Activated T-helper 1 cell treated with anti-CD3 and anti-CD28 coated beads, Interleukin-2, amount 50 U/mL, for 16 hours (primary cell): ENCODE data around the gene LILRB4.
"Not testable (repeated sequence)": the region's sequence is repeated elsewhere in the genome, so short reads cannot be mapped to it uniquely, and the experiment has no call there.

Source experiments
- DNase-seq, 2 donors: peaks; one replicate each; pipeline ENCODE4 v3.0.0-alpha.2; 2020; ENCODE audit warnings: low read depth in 1 of 2, low spot score in 1 of 2

Gene LILRB4

GRCh38 chr19:54691582-54692297 is 29.0 kb downstream of the LILRB4 start:
- DNase-seq, result no peak

DNA sequence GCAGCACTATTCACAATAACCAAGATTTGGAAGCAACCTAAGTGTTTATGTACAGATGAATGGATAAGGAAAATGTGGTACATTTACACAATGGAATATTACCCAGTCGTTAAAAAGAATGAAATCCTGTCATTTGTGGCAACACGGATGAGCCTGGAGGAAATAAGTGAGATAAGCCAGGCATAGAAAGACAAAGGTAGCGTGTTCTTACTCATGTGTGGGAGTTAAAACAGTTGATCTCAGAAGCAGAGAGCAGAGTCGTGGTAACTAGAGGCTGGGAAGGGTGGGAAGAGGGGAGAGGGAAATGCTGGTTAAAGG is 29.5 kb downstream of the LILRB4 start:
- no peak for DNase-seq

GRCh38 chr19:54694648-54695047 is 31.9 kb downstream of the LILRB4 start:
- DNase-seq, result no peak

GRCh38 chr19:54696117-54696548 is 33.3 kb downstream of the LILRB4 start:
- DNase-seq, result no peak

- no peak for DNase-seq
Measured at GRCh38 chr19:54696766-54697165, 34.0 kb downstream of the LILRB4 start.

GRCh38 chr19:54697716-54698115 is 34.9 kb downstream of the LILRB4 start:
- not testable (repeated sequence) for DNase-seq

- DNase-seq, result no peak
Measured at GRCh38 chr19:54704928-54705327, 42.1 kb downstream of the LILRB4 start.

DNA sequence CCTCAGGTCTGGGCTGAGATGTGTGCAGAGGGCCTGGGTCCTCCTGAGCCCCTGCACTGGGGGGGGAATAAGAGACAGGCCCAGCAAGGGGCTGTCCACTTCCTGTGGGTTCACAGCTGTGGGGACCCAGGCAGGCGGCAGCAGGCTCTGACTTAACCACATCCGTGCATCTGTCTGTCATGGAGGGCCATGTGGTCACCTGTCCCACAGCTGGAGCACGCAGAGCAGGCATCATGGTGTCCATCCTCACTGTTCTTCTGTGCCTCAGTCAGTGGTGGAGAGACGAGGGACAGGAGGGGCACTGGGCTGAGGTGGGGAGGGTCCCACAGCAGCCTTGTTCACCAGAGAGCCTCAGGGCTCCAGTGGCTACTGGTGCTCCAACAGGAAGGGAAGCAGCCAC is 45.2 kb downstream of the LILRB4 start:
- DNase-seq, result no peak

DNA sequence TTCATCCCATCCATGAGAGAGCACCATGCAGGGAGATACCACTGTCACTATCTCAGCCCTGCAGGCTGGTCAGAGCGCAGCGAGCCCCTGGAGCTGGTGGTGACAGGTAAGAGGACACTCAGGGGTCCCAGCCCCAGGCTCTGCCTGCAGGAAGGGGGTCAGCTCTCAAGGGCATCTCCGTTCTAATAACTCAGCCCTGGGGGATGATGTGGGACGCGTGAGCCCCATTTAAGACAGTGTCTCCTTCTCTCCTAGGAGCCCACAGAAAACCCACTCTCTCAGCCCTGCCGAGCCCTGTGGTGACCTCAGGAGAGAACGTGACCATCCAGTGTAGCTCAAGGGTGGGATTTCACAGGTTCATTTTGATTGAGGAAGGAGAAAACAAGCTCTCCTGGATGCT is 46.0 kb downstream of the LILRB4 start:
- no peak for DNase-seq

GRCh38 chr19:54709212-54709948 is 46.6 kb downstream of the LILRB4 start:
- no peak for DNase-seq

GRCh38 chr19:54709956-54710355 is 47.2 kb downstream of the LILRB4 start:
- not testable (repeated sequence) for DNase-seq
